HG03135 (cell line): ENCODE measurements around the gene B3GNT7.
A peak's percentile ranks its signal among the peaks of the same experiment; 100 is the strongest.

Source experiments
- ATAC-seq: cut with Tn5 transposase; IDR thresholded peaks from one replicate; pipeline ENCODE4 v1.9.1; 2021; ENCODE audit warnings: mild to moderate bottlenecking, moderate library complexity; ENCODE audit not compliant: unreplicated experiment

Gene B3GNT7

GRCh38 chr2:231383416-231384108 is 11.9 kb upstream of the B3GNT7 start:
- no peak for ATAC-seq

DNA sequence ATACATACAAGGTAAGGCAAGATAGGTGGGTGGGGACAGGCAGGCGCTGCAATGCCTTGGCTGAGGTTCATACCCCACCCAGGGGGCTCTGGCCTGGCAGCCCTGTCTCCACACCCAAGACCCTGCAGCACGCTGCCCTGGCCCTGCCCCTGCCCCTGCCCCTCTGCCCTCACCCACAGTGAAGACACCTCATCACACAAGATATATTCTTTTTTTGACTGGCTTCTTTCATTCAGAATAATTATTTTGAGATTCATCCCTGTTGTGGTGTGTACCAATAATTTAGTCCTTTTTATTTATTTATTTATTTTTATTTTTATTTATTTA is 11.4 kb upstream of the B3GNT7 start:
- no peak for ATAC-seq

DNA sequence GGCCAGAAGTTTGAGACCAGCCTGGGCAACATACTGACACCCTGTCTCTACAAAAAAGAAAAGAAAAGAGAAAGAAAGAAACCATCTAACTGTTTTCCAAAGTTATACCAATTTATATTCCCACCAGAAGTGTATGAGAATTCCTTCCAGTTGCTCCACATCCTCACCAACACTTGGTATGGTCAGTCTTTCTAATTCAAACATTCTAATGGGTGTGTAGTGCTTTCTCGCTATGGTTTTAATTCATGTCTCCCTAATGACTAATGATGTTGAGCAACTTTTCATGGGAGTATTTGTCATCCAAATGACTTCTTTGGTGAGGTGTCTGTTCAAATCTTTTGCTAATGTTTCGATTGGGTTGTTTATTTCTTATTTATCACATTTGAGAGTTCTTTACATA is 10.5 kb upstream of the B3GNT7 start:
- ATAC-seq = no peak

- no peak for ATAC-seq
These were observed 10.1 kb upstream of the B3GNT7 start for GRCh38 chr2:231385429-231385828.

DNA sequence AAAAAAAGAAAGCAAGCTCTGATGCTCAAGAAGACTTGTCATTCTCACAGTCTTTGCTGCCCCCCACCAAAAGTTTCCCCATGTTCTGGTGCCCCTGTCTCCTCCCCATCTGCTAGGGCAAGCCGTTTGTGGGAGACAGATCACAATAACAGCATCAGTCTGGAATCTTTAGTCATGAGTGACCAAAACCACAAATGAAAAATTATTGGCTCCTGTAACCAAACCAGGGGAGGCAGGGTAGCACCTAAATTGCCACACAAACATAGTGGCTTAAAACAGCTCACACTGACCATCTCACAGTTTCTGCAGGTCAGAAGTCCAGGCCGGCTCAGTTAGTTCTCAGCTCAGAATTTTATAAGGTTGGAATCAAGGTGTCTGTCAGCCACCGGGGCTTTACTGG is 9.1 kb upstream of the B3GNT7 start:
- no peak for ATAC-seq

DNA sequence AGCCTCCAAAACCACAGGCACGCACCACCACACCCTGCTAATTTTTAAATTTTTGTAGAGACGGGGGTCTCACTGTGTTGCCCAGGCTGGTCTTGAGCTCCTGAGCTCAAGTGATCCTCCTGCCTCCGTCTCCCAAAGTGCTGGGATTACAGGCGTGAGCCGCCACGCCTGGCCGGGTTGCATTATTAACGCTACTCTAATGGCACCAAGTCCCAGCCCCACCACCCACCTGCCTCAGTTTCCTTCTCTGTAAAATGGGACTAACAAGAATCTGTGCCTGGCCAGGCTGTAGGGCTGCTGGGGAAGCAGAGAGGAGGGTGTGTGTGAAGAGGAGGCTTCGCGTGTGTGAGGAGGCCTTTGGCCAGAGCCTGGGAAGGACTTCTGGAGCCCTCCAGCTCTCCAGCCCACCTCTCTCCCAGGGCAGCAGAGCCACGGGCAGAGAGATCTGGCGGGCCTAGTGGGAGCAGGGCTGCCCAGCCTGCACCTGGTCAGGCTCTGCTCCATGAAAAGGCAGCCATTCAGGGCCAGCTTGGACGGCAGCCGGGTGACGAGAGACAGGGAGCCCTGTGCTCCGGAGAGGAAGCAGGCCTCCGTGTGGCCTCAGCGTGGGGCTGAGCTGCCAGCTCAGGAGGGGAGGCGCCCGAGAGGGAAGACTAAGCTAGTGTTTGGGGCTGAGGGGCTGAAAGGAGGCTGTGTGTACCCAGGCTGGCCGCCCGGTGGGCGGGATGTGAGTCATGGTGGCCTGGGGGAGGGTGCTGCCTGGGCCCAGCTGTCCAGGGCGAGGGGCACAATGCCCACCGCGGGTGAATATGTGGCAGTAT is 7.4 kb upstream of the B3GNT7 start:
- ATAC-seq = no peak

DNA sequence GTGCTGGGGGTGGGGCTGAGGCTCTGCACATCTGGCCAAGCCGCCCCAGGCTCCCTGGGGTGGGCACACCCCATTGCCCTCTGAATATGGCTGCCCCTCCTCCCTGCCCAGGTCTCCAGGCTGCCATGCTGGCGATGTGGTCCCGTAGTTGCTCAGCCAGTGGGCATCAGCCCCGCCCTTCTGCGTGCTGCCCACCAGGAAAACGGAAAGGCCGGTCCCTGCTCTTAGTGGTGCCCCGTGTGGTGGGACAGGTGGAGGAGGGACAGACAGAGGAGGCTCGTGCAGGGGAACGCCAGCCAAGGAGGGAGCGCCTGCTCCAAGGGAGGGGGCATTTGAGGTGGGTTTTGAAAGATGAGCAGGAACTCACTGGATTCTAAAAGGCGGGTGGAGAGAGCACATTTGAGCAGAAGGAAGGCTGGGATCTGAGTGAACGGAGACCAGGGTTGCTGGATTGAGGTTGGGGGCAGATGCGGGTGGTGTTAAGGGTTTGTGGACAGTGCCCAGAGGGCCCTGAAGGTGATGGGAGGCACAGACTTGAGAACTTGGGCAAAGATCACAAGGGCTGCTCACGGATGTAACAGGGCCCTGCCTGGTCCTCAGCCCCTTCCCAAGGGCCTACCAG is 6.7 kb upstream of the B3GNT7 start:
- no peak for ATAC-seq

GRCh38 chr2:231390667-231391066 is 4.8 kb upstream of the B3GNT7 start:
- no peak for ATAC-seq

DNA sequence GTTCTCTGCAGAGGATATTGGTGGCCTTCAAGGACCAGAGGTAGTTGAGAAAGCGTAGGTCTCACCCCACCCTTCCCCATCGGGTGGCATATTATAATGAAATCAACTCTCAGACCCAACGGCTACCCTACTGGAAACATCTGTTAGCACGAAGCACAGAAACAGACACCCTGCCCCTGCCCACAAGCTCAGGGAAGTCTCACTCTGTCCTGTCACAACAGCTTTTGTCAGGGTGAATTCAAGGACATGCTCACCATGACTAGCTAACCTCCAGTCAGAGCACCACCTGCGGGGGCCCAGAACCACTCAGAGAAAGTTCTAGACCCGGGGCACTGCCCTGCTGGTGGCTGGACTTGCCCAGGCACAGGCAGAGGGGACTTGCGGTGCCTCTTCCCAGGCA is 3.5 kb upstream of the B3GNT7 start:
- ATAC-seq = no peak

- no peak for ATAC-seq
These were observed 2.9 kb upstream of the B3GNT7 start for GRCh38 chr2:231392431-231393148.

DNA sequence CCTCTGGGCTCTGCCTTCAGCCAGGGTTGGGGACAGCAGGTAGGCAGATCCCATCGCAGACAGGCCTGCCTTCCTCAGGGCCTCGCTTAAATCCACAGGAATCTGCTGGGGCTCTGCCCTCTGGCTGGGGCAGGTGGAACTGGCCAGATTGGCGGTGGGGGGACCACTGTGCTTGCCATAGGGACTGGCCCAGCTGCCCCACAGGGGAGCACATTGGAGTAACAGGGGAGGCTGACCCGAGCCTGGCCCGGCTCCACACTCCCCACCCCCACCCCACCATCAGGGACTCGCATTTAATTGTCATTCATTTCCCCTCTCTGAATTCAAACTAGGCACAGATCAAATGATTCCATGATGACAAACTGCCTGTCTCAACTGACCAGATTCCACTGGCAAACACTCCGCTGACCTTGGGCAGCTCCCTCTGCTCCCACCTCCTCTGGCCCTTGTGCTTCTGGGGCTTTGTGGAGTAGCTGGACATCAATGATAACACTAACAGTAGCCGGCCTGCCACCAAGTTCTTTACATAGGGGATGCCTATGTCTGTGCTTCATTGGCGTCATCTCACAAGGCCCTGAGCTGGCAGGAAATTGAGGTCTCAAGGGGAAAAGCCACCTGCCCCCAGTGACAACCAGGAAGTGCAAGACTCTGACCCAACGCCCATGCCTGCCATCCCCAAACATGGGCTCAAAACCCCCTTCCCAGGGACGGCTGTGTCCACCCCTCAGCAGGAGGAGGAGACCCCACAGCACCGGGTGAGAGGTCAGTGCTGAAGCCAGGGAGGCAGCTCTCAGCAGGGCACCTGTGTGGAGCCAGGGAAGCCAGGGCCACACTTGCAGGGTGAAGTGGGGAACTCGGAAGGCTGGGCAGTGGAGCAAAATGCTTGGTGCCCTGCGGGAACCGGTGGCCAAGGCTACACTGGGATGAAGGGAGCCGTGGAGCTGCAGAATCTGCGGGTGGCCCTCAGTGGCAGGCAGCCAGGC is 2.1 kb upstream of the B3GNT7 start:
- ATAC-seq = peak; percentile 42

DNA sequence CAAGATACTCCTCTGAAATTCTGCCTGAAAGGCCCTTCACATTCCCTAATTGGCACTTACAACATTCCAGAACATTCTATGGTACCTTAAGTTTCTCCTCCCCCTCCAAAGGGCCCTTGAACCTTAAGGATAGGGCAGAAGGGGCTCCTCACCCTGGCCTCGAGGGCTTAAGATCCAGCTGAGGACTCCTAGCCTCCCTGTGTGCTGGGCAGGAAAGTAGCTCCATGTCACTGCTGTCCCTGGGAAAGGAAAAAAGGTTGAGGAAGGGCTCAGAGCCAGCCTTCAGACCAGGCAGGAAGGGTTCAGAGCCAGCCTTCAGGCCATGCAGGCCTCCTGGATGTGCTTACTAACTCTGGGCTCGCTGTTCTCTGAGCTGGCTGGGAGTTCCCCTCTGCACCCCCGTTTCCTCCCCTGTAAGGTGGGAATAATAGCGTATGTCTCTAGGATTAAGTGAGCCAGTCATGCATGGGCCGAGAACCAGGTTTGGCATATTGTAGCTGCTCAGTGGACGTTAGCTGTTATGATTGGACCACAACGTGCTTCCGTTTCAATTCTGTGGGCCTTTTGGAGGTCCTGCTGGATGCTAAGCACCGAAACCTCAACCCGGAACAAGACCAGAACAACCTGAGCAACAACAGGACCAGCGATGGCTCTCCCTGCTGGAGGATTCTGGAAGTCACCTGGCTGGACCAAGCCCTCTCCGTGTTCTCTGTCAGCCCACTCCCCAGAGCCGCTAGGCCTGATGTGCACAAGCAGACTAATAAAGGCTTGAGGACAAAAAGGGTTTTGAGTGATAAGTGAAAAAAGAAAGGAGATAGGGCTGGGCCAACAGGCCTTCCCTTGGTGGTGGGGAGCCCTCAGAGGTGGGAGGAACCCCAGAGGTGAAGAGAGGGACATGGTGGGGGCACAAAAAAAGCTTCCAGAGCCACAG is 1.0 kb upstream of the B3GNT7 start:
- peak; percentile 49 for ATAC-seq

DNA sequence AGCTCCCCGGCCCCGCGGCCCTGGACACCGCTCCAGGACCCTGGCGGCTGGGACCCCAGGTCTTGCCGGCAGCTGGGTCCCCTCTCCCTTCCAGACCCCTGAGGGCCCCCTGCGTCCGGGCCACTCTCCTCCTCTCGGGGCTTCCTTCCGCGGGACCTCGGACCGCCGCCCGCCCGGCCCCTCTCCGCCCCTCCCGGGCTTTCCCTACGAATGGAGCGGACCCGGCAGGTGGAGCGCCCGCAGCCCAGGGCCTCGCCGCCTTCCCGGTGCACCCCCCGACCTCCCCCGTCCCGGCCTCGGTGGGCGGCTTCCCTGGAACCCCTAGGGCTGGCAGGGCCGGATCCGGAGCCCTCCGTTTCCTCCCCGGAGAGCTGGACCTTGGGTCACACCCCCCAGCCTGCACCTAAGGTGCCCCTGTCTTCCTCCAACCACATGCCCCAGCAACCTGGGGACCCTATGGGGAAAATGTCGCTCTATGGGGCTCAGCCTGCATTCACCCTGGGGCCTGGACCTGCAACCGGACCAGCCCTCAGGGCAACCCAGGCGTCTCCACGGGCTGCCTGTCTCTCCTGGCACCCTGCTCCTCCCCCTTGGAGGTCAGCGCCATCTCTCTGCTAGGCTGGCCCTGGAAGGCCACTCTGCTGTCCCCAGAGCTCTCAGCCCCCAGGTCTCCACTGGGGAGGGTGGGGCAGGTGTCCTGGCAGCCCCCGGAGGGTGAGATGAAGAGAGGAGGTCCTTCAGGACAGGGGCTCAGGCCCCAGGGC is 730 bp downstream of the B3GNT7 start:
- no peak for ATAC-seq

GRCh38 chr2:231397011-231397927 is 1.8 kb downstream of the B3GNT7 start:
- ATAC-seq = no peak

DNA sequence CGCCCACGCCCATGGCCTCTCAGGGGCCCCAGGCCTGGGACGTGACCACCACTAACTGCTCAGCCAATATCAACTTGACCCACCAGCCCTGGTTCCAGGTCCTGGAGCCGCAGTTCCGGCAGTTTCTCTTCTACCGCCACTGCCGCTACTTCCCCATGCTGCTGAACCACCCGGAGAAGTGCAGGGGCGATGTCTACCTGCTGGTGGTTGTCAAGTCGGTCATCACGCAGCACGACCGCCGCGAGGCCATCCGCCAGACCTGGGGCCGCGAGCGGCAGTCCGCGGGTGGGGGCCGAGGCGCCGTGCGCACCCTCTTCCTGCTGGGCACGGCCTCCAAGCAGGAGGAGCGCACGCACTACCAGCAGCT is 2.4 kb downstream of the B3GNT7 start:
- ATAC-seq = no peak

DNA sequence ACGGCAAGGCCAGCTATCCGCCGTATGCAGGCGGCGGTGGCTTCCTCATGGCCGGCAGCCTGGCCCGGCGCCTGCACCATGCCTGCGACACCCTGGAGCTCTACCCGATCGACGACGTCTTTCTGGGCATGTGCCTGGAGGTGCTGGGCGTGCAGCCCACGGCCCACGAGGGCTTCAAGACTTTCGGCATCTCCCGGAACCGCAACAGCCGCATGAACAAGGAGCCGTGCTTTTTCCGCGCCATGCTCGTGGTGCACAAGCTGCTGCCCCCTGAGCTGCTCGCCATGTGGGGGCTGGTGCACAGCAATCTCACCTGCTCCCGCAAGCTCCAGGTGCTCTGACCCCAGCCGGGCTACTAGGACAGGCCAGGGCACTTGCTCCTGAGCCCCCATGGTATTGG is 3.1 kb downstream of the B3GNT7 start:
- ATAC-seq = no peak

- no peak for ATAC-seq
These were observed 3.7 kb downstream of the B3GNT7 start for GRCh38 chr2:231399046-231399852.
